ENCODE data around the gene DCTN2. TPM values are rescaled to one million over a fixed set of nuclear protein-coding genes. Genes with fewer than 3 reads are reported as not detected.

The DCTN2 gene
- total and polyA plus RNA-seq, 2 donors (not counting 3 experiments of a cell fraction or from before 2014, with no cell fraction given) = 146 to 161 TPM

DNA sequence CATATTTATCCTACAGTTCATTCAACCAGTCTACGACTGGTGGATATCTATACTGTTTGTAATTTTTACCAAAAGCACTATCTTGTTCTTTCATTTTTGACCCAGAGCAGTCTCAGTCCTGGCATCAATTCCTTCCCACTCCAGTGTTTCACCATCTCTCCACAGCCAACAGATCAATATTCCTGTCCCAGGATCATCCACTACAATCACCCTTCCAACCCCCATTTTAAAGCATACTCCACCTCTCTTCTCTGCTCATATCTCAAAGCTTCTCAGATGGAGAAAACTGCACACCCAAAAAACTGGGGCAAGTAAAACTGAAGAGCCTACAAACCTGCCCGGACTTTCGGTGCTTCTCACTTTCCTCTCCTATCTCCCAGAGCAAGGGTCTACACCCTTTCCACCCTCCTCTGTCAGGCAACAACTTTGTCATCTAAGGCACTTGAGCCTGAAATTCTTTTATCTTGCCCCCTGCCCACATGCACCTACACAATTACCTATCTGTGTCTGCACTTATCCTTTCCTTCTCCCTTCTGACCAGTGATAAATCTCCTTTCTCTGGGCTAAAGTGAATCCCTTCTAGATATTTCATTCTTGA lies 39.9 kb upstream of the DCTN2 start:
- no peaks in the 10 kb centered on the region for H4K20me1 ChIP-seq (replicated peaks; ENCODE audit: control insufficient read depth, extremely low read depth, insufficient read depth, low read length)
- no peak overlapping the region for H2AFZ ChIP-seq (ENCODE audit: low read depth, low read length)
- BruUV-seq (replicated peaks) = no TSS peak
- ChIA-PET POLR2A (no interaction called here), CTCF (no interaction called here)
- peaks cover 5% of the 10 kb centered on the region for H3K4me1 ChIP-seq (ENCODE audit: control insufficient read depth, extremely low read depth, insufficient read depth, low read length)
- DNase-seq (ENCODE audit: low read depth, low spot score) = no peak
- FAIRE-seq = no peak
- no peaks in the 10 kb centered on the region for H3K9me3 ChIP-seq (replicated peaks; ENCODE audit: control insufficient read depth, insufficient read depth, low read length)
- H3K4me3 ChIP-seq (replicated peaks in 1 of 3; ENCODE audit: insufficient read depth in 1 of 3, low read depth in 1 of 3, low read length in 3 of 3) = no peak overlapping the region
- H3K9ac ChIP-seq (replicated peaks; ENCODE audit: extremely low read depth, insufficient read depth, low read length) = no peak overlapping the region
- no peaks in the 10 kb centered on the region for H3K36me3 ChIP-seq (ENCODE audit: control insufficient read depth in 2 of 2, extremely low read depth in 1 of 2, insufficient read depth in 2 of 2, low read length in 2 of 2)
- no peaks in the 10 kb centered on the region for H3K9me1 ChIP-seq (replicated peaks; ENCODE audit: control insufficient read depth, extremely low read depth, insufficient read depth, low read length)
- TF ChIP-seq FOS (IDR thresholded peaks at IDR 0.05; ENCODE audit: borderline replicate concordance, insufficient read depth, low read length) = no peak
- no peak for TF ChIP-seq POLR2A (IDR thresholded peaks at IDR 0.05; ENCODE audit: low read depth, low read length)
- no peak for TF ChIP-seq GATA2 (IDR thresholded peaks at IDR 0.05; ENCODE audit: insufficient read depth, insufficient read length, low read depth, low read length)
- TF ChIP-seq, protein P1, sequence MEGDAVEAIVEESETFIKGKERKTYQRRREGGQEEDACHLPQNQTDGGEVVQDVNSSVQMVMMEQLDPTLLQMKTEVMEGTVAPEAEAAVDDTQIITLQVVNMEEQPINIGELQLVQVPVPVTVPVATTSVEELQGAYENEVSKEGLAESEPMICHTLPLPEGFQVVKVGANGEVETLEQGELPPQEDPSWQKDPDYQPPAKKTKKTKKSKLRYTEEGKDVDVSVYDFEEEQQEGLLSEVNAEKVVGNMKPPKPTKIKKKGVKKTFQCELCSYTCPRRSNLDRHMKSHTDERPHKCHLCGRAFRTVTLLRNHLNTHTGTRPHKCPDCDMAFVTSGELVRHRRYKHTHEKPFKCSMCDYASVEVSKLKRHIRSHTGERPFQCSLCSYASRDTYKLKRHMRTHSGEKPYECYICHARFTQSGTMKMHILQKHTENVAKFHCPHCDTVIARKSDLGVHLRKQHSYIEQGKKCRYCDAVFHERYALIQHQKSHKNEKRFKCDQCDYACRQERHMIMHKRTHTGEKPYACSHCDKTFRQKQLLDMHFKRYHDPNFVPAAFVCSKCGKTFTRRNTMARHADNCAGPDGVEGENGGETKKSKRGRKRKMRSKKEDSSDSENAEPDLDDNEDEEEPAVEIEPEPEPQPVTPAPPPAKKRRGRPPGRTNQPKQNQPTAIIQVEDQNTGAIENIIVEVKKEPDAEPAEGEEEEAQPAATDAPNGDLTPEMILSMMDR (IDR thresholded peaks at IDR 0.05; ENCODE audit: extremely low read depth in 1 of 2, insufficient read depth in 1 of 2, low read depth in 1 of 2, low read length in 2 of 2) = no peak
- no peak for TF ChIP-seq MYC (IDR thresholded peaks at IDR 0.05; ENCODE audit: low read depth, low read length)
- TF ChIP-seq, protein P2, sequence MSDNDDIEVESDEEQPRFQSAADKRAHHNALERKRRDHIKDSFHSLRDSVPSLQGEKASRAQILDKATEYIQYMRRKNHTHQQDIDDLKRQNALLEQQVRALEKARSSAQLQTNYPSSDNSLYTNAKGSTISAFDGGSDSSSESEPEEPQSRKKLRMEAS (IDR thresholded peaks at IDR 0.05; ENCODE audit: insufficient read depth, insufficient read length) = no peak
- no peak for TF ChIP-seq POLR2AphosphoS5 (IDR thresholded peaks at IDR 0.05; ENCODE audit: insufficient read depth, low read depth, low read length)
- no peak for TF ChIP-seq EZH2 (IDR thresholded peaks at IDR 0.05; ENCODE audit: borderline replicate concordance, low read depth, low read length, severe bottlenecking)
- no peak for TF ChIP-seq JUN (IDR thresholded peaks at IDR 0.05; ENCODE audit: borderline replicate concordance, insufficient read depth, insufficient read length, low read depth)
- dilution Hi-C loops (cut with MboI; ENCODE audit: extremely low pct_ligation_motif_present, low sequenced_read_pairs) (no loop called here), intact Hi-C loops (cut with micrococcal nuclease) (no loop called here)
- H3K4me2 ChIP-seq (ENCODE audit: insufficient read depth, low read length) = no peak overlapping the region
- peaks cover 18 to 25% of the 10 kb centered on the region in 2 experiments for H3K27me3 ChIP-seq (ENCODE audit: control insufficient read depth in 2 of 2, insufficient read depth in 2 of 2, low read length in 2 of 2)
- H3K27ac ChIP-seq (ENCODE audit: insufficient read depth, low read depth, low read length) = no peak overlapping the region
- H3K79me2 ChIP-seq (ENCODE audit: control insufficient read depth, insufficient read depth, low read length) = no peaks in the 10 kb centered on the region

Data from endothelial cell of umbilical vein (primary cell).